Measurements from ENCODE around the gene KCNH5.

The KCNH5 gene

DNA sequence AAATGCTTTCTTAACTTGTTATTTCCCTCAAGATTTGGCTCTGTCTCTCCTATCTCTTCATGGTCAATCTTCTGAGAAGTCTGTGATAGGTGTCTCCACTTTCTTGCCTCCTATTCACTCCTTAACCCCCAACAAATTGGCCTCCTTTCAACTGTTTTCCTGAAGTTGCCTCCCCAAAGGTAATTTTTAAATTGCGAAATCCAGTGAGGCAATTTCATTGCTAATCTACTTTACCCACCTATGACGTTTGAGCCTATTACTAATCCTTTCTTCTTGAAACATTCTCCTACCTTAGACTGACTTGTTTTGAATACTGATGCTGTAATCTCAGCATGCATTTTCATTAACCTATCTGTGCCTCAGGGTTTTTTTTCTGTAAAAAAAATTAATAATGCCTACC lies 6.0 kb upstream of the KCNH5 start:
- H3K4me3 ChIP-seq (ENCODE audit: low read depth, low read length): no peak overlapping the region
- DNase-seq (ENCODE audit: low read depth): no peak
- TF ChIP-seq, protein P1, sequence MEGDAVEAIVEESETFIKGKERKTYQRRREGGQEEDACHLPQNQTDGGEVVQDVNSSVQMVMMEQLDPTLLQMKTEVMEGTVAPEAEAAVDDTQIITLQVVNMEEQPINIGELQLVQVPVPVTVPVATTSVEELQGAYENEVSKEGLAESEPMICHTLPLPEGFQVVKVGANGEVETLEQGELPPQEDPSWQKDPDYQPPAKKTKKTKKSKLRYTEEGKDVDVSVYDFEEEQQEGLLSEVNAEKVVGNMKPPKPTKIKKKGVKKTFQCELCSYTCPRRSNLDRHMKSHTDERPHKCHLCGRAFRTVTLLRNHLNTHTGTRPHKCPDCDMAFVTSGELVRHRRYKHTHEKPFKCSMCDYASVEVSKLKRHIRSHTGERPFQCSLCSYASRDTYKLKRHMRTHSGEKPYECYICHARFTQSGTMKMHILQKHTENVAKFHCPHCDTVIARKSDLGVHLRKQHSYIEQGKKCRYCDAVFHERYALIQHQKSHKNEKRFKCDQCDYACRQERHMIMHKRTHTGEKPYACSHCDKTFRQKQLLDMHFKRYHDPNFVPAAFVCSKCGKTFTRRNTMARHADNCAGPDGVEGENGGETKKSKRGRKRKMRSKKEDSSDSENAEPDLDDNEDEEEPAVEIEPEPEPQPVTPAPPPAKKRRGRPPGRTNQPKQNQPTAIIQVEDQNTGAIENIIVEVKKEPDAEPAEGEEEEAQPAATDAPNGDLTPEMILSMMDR (IDR thresholded peaks at IDR 0.05; ENCODE audit: low read depth, low read length, missing control alignments): no peak

DNA sequence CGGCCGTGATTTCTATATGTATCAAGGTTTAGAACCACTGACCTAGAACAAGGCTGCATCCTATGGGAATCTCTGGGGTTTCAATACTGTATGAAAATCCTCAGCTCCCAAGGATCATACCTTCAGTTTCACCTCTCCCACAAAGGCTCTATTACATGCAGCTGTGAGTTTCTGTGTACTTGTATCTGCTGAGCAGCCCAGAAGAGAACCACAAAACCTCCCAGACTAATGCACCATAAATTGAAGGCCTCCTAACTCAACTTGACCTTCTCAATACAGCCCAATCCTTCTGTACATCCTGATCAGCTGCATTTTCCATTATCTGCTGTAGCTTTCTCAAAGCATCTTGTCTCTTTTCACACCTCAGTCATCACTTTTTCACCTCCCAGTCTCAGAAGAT lies 5.4 kb upstream of the KCNH5 start:
- DNase-seq (ENCODE audit: low read depth): no peak
- H3K4me3 ChIP-seq (ENCODE audit: low read depth, low read length): no peak overlapping the region
- TF ChIP-seq, protein P1 (IDR thresholded peaks at IDR 0.05; ENCODE audit: low read depth, low read length, missing control alignments): no peak

DNA sequence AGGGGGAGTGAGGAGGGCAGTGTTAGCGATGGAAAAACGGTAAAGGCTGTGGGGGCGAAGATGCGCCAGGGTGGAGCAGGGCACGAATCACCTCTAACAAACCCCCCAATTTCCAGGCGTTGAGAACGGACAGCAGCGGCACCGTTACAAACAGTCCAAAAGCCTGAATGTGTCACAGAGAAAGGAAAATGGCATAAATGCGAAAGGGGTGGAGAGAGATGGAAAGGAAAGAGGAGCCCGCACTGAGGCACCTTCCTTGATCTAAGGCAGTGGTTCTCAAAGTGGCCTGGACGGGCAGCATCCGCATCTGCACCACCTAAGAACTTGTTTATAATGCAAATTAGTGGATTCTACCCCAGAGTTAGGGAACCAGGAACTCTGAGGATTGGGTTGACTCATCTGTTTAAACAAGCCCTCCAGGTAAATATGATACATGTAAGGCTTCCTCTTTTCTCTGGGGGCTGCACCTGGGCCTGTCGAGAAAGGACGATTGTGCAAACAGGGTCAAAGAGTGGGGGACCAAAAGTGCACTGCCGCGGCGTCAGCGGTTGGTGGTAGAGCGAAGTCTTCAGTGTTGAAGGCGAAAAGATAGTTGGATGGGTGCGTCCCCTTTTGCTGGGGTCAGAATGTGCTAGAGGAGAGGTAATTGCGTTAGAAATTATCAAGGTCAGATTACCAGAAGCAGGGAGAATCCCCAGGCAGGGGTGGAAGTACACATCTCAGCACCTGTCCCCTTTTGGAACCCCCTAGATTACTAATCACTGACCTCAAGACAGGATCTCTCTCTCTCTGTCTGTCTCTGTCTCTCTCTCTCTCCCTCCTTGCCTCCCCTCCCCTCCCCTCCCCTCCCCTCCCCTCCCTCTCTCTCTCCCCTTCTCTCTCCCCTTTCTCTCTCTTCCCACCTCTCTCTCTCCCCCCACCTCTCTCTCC lies 1.3 kb upstream of the KCNH5 start:
- TF ChIP-seq, protein P1 (IDR thresholded peaks at IDR 0.05; ENCODE audit: low read depth, low read length, missing control alignments): no peak
- DNase-seq (ENCODE audit: low read depth): no peak
- no peak overlapping the region for H3K4me3 ChIP-seq (ENCODE audit: low read depth, low read length)

DNA sequence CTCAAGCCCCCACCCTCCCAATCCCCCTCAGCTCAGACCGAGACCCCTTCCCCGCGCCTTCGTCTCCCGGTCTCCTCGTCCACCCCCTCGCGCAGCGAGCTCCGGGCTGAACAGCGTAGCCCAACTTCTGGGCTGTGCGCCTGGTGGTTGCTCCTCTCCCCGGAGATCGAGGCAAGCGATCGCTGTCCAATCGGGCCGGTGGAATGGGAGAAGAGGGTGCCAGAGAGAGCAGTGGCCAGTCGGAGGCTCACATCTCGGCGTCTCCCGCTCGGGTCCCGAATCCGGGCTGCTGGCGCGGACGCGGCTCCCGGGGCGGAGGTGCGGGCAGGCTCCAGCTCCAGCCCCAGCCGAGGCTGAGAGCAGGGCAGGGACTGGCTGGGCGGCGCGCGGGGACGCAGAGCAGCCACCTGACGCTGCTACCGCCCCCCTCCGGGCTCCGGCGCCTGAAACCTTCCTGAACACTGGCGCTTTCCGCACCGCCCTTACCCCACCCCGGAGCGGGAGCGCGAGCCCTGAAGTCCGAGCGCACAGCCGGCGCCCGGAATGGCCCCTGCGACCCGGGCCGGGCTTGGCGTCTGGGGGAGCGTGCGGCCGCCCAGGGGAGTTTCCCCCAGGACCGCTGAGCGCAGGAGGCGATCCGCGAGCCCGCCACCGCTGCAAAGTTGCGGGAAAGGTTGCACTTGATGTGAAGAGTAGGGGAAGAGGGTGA lies 508 bp upstream of the KCNH5 start:
- no peak for DNase-seq (ENCODE audit: low read depth)
- TF ChIP-seq, protein P1 (IDR thresholded peaks at IDR 0.05; ENCODE audit: low read depth, low read length, missing control alignments): no peak
- no peak overlapping the region for H3K4me3 ChIP-seq (ENCODE audit: low read depth, low read length)

GRCh38 chr14:63039866-63040265 lies 5.4 kb downstream of the KCNH5 start:
- DNase-seq (ENCODE audit: low read depth): no peak
- TF ChIP-seq, protein P1 (IDR thresholded peaks at IDR 0.05; ENCODE audit: low read depth, low read length, missing control alignments): peak; percentile 30
- no peak overlapping the region for H3K4me3 ChIP-seq (ENCODE audit: low read depth, low read length)

GRCh38 chr14:63032641-63033040 lies 12.6 kb downstream of the KCNH5 start:
- H3K4me3 ChIP-seq (ENCODE audit: low read depth, low read length): no peak overlapping the region
- DNase-seq (ENCODE audit: low read depth): no peak
- TF ChIP-seq, protein P1 (IDR thresholded peaks at IDR 0.05; ENCODE audit: low read depth, low read length, missing control alignments): no peak
